Right atrium auricular region (tissue), 2 donors: Measurements from ENCODE around the gene SLC43A1. TPM values are rescaled to one million over a fixed set of nuclear protein-coding genes. Genes with fewer than 3 reads are reported as not detected.

Experiments used
- DNase-seq: peaks from one replicate; pipeline ENCODE4 v3.0.0-alpha.2; 2019; ENCODE audit warnings: low spot score
- H3K27ac ChIP-seq, 2 donors: fragments of 200-600 bp; sonication (generic); 1 replicate in 1 of 2; 2 replicates in 1 of 2; pipeline ENCODE4 v1.5.1; 2016 to 2019
- H3K27me3 ChIP-seq, 2 donors: fragments of 200-600 bp; sonication (generic); one replicate each; pipeline versions ENCODE4 v1.5.1 to v1.6.0; 2017 to 2019
- H3K36me3 ChIP-seq: fragments of 200-600 bp; sonication (generic); one replicate; pipeline ENCODE4 v1.5.1; 2016
- H3K4me1 ChIP-seq, 2 donors: fragments of 200-600 bp; sonication (generic); one replicate each; pipeline versions ENCODE4 v1.5.1 to v1.6.0; 2017 to 2019
- H3K4me3 ChIP-seq, 2 donors: fragments of 200-600 bp; sonication (generic); 1 replicate in 1 of 2; 2 replicates in 1 of 2; pipeline ENCODE4 v1.5.1; 2017 to 2019; ENCODE audit warnings: mild to moderate bottlenecking in 1 of 2, moderate library complexity in 1 of 2
- H3K9me3 ChIP-seq, 2 donors: fragments of 200-600 bp; sonication (generic); one replicate each; pipeline ENCODE4 v1.5.1; 2019
- CTCF ChIP-seq, 2 donors: fragments of 200-600 bp; sonication (generic); IDR thresholded peaks; one replicate each; pipeline ENCODE4 v1.5.1; 2019; ENCODE audit warnings: antibody characterized with exemption in 2 of 2
- total RNA-seq, 2 donors: library from RNA; depleted of rRNA; stranded (reverse); fragments of >200 nt; gene quantifications; one replicate each; pipeline ENCODE4 v1.1.0, GENCODE V29; 2016

SLC43A1 gene
- total RNA-seq, 2 donors from 2014 or later = 5.0 to 10.4 TPM

- DNase-seq = no peak
- Histone ChIP-seq H3K36me3 (no peaks in the 10 kb centered on the region), H3K4me1 (peaks cover 0 to 28% of the 10 kb centered on the region in 2 donors), H3K27ac (no peak overlapping the region), H3K27me3 (no peaks in the 10 kb centered on the region), H3K4me3 (no peak overlapping the region), H3K9me3 (no peaks in the 10 kb centered on the region)
- no peak for TF ChIP-seq CTCF (IDR thresholded peaks at IDR 0.05)
These were observed 11.0 kb downstream of the SLC43A1 start for GRCh38 chr11:57504511-57504910.

GRCh38 chr11:57502870-57503269 is 12.6 kb downstream of the SLC43A1 start:
- no peak overlapping the region for H3K27ac ChIP-seq
- H3K9me3 ChIP-seq = no peaks in the 10 kb centered on the region
- H3K4me3 ChIP-seq = no peak overlapping the region

GRCh38 chr11:57502376-57502775 is 13.1 kb downstream of the SLC43A1 start:
- no peak for DNase-seq

More at GRCh38 chr11:57502870-57503269, 12.6 kb downstream of the SLC43A1 start:
- Histone ChIP-seq H3K4me1 (peaks cover 0 to 39% of the 10 kb centered on the region in 2 donors), H3K36me3 (no peaks in the 10 kb centered on the region), H3K27me3 (no peaks in the 10 kb centered on the region)
- no peak for TF ChIP-seq CTCF (IDR thresholded peaks at IDR 0.05)
- DNase-seq = no peak

GRCh38 chr11:57501953-57502352 is 13.5 kb downstream of the SLC43A1 start:
- Histone ChIP-seq H3K27me3 (no peaks in the 10 kb centered on the region), H3K36me3 (no peaks in the 10 kb centered on the region), H3K9me3 (no peaks in the 10 kb centered on the region), H3K4me1 (peaks cover 0 to 39% of the 10 kb centered on the region in 2 donors), H3K4me3 (no peak overlapping the region), H3K27ac (peak overlapping the region; percentile 83 to 93)
- no peak for DNase-seq
- no peak for TF ChIP-seq CTCF (IDR thresholded peaks at IDR 0.05)

More at GRCh38 chr11:57502376-57502775, 13.1 kb downstream of the SLC43A1 start:
- Histone ChIP-seq H3K4me3 (no peak overlapping the region), H3K9me3 (no peaks in the 10 kb centered on the region), H3K27me3 (no peaks in the 10 kb centered on the region), H3K27ac (peak overlapping the region; percentile 83 to 93), H3K36me3 (no peaks in the 10 kb centered on the region), H3K4me1 (peaks cover 0 to 39% of the 10 kb centered on the region in 2 donors)
- TF ChIP-seq CTCF (IDR thresholded peaks at IDR 0.05) = no peak

- Histone ChIP-seq H3K9me3 (no peaks in the 10 kb centered on the region), H3K4me1 (peaks cover 0 to 39% of the 10 kb centered on the region in 2 donors), H3K27me3 (no peaks in the 10 kb centered on the region), H3K36me3 (peaks cover 3% of the 10 kb centered on the region), H3K4me3 (no peak overlapping the region), H3K27ac (peak overlapping the region; percentile 83 to 93)
- no peak for TF ChIP-seq CTCF (IDR thresholded peaks at IDR 0.05)
- no peak for DNase-seq
These were observed 14.6 kb downstream of the SLC43A1 start for GRCh38 chr11:57500926-57501325.

GRCh38 chr11:57500515-57500914 is 15.0 kb downstream of the SLC43A1 start:
- Histone ChIP-seq H3K4me1 (peaks cover 0 to 39% of the 10 kb centered on the region in 2 donors), H3K4me3 (no peak overlapping the region), H3K9me3 (no peaks in the 10 kb centered on the region), H3K36me3 (peaks cover 7% of the 10 kb centered on the region), H3K27ac (peak overlapping the region; percentile 83 to 93), H3K27me3 (no peaks in the 10 kb centered on the region)
- TF ChIP-seq CTCF (IDR thresholded peaks at IDR 0.05) = no peak
- no peak for DNase-seq
